Left lung (tissue), 10 donors: ENCODE measurements around the gene RPS27. TPM values are rescaled to one million over a fixed set of nuclear protein-coding genes. Genes with fewer than 3 reads are reported as not detected.

Experiments
- ATAC-seq: fragments of 200-7000 bp; cut with Tn5 transposase; one replicate; pipeline ENCODE4 v1.9.1; 2020; ENCODE audit warnings: moderate library complexity
- DNase-seq, 4 donors: peaks; one replicate each; pipeline ENCODE4 v3.0.0-alpha.2; 2013 to 2020
- H3K27ac ChIP-seq, 2 donors: fragments of 200-600 bp; sonication (generic) in 1 of 2; one replicate each; pipeline versions ENCODE4 v1.5.0 to v1.8.0; 2020 to 2021
- H3K27me3 ChIP-seq, 2 donors: fragments of 200-600 bp; sonication (generic) in 1 of 2; one replicate each; pipeline versions ENCODE4 v1.5.0 to v1.8.0; 2020 to 2021
- H3K36me3 ChIP-seq, 2 donors: fragments of 200-600 bp; sonication (generic) in 1 of 2; one replicate each; pipeline versions ENCODE4 v1.5.0 to v1.8.0; 2020 to 2021
- H3K4me1 ChIP-seq, 2 donors: fragments of 200-600 bp; one replicate each; pipeline ENCODE4 v1.8.0; 2021
- H3K4me3 ChIP-seq, 2 donors: fragments of 200-600 bp; sonication (generic) in 1 of 2; one replicate each; pipeline versions ENCODE4 v1.5.0 to v1.8.0; 2020 to 2021; ENCODE audit warnings: mild to moderate bottlenecking in 1 of 2
- H3K9me3 ChIP-seq, 2 donors: fragments of 200-600 bp; sonication (generic) in 1 of 2; one replicate each; pipeline versions ENCODE4 v1.5.0 to v1.8.0; 2020 to 2021
- intact Hi-C, 2 donors: fragments of 100-400 bp; cut with DNase I; formaldehyde crosslinking; loops; one replicate each; pipeline versions ENCODE4 v1.11.2 to v1.14.2; 2022
- polyA plus RNA-seq, 6 donors: library from polyadenylated mRNA; unstranded; fragments of 120-200 nt; gene quantifications; one replicate each; pipeline ENCODE4 v1.2.1, GENCODE V29; 2013; ENCODE audit not compliant: insufficient read length in 6 of 6
- total RNA-seq, 2 donors: library from RNA; stranded (reverse); fragmentation: NEBNext Ultra II Directional; extraction: Animal tissue kit (Norgen Biotek cat#: 25700); gene quantifications; one replicate each; pipeline ENCODE4 v1.2.1, GENCODE V29; 2021
- TF ChIP-seq, protein P1 (sequence below), 2 donors: fragments of 200-600 bp; sonication (generic) in 1 of 2; IDR thresholded peaks; one replicate each; pipeline versions ENCODE4 v1.5.0 to v1.8.0; 2021; ENCODE audit warnings: antibody characterized with exemption in 2 of 2
- donor health status: DM: no; HTN: yes; CAD: no.
- donor health status: DM: no; HTN: no; CAD: no.

The RPS27 gene
- total and polyA plus RNA-seq, 8 donors = 1,116 to 4,397 (median 3,805) TPM

- DNase-seq = peak in 1 of 4 donors; percentile 28
- H3K36me3 ChIP-seq = peaks cover 0 to 69% of the 10 kb centered on the region in 2 donors
These were observed 47.6 kb upstream of the RPS27 start for GRCh38 chr1:153942766-153943549.

DNA sequence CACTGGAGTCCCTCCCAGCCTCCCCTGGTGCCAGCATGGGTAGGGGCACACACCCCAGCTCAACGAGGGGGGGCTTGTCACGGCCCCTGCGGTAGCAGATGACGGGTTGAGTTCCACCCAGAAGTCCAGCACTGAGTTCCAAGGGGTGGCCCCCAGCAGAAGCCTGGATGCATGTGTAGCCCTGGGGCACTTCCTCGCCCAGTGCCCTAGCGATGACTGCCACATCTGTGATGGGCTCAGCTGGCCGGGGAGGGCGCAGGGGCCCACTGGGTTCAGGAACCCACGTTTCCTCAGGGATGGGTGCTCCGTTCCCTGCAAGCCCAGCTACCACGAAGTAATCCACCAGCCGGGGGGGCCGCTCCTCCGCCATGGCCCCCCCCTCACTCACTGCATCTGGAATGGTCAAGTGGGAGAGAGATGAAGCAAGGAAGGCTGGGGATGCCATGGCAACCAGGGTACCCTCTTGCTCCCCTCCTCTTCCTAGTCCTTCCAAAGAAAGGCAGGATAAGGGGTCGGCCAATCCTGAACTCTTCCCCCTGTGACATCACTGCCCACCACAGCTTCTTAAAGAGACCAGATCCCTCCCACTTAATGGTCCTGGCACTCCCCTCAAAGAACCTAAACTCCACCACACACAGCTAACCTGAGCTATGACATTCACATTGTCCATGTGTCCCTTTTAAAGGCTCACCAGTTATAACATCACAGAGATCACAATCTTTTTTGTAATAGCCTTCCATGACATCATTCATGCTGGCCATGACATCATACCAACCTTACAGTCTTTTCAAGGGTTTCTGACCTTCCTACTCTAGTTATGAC is 46.3 kb upstream of the RPS27 start:
- Histone ChIP-seq H3K27ac (peak overlapping the region; percentile 97 to 99), H3K4me3 (peak overlapping the region; percentile 13 to 85), H3K36me3 (peaks cover 0 to 69% of the 10 kb centered on the region in 2 donors), H3K9me3 (no peaks in the 10 kb centered on the region), H3K27me3 (no peaks in the 10 kb centered on the region), H3K4me1 (peaks cover 4 to 46% of the 10 kb centered on the region in 2 donors)
- intact Hi-C loops = loop anchor here in 1 of 2 donors (10.0 kb wide), 1 partner anchor 119 kb away; no protein-coding TSS in a partner anchor
- TF ChIP-seq, protein P1, sequence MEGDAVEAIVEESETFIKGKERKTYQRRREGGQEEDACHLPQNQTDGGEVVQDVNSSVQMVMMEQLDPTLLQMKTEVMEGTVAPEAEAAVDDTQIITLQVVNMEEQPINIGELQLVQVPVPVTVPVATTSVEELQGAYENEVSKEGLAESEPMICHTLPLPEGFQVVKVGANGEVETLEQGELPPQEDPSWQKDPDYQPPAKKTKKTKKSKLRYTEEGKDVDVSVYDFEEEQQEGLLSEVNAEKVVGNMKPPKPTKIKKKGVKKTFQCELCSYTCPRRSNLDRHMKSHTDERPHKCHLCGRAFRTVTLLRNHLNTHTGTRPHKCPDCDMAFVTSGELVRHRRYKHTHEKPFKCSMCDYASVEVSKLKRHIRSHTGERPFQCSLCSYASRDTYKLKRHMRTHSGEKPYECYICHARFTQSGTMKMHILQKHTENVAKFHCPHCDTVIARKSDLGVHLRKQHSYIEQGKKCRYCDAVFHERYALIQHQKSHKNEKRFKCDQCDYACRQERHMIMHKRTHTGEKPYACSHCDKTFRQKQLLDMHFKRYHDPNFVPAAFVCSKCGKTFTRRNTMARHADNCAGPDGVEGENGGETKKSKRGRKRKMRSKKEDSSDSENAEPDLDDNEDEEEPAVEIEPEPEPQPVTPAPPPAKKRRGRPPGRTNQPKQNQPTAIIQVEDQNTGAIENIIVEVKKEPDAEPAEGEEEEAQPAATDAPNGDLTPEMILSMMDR (IDR thresholded peaks at IDR 0.05) = no peak
- DNase-seq (peak in 1 of 4 donors; percentile 84), ATAC-seq (no peak)

More at GRCh38 chr1:153942766-153943549, 47.6 kb upstream of the RPS27 start:
- intact Hi-C loops = loop anchor here in 1 of 2 donors (10.0 kb wide), 1 partner anchor 118 kb away; no protein-coding TSS in a partner anchor
- H3K27ac ChIP-seq = no peak overlapping the region
- ATAC-seq = no peak
- H3K27me3 ChIP-seq = no peaks in the 10 kb centered on the region
- TF ChIP-seq, protein P1 (IDR thresholded peaks at IDR 0.05) = no peak
- H3K4me3 ChIP-seq = no peak overlapping the region
- peaks cover 4 to 46% of the 10 kb centered on the region in 2 donors for H3K4me1 ChIP-seq
- H3K9me3 ChIP-seq = no peaks in the 10 kb centered on the region

GRCh38 chr1:153944827-153945117 is 45.8 kb upstream of the RPS27 start:
- no peak for DNase-seq
- intact Hi-C loops = loop anchor here in 1 of 2 donors (10.0 kb wide), 1 partner anchor 120 kb away; no protein-coding TSS in a partner anchor
- H3K36me3 ChIP-seq = peaks cover 0 to 69% of the 10 kb centered on the region in 2 donors

DNA sequence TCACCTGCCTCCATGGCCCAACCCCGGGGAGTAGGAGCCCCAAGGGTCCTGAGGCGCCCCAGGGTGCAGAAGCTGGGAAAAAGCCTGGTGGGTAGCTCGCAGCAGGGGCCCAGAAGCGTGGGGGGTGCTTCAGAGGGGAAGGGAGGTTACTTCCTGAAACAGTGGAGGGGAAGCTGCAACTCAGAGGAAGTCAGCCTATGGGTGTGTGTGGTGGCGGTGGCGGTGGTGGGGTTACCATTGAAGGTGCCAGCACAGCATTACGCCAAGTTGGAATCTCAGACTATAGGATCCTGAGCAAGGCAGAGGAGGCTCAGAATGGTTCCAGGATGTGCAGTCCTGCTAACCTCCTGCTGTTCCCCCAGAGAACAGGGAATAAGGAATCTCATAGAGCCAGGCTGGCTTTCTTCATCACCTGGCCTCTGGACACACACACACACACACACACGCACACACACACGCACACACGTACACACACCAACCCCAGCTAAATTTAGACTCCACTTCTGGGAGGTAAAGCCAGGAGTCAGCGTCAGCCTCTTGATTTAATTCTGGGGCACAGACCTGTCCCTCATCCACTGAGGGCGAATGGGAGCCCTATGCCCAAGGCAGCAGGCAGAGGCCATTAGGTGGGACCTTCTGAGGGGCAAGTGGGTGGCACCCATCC is 45.3 kb upstream of the RPS27 start:
- Histone ChIP-seq H3K9me3 (no peaks in the 10 kb centered on the region), H3K4me3 (peak overlapping the region; percentile 85 to 96), H3K27me3 (no peaks in the 10 kb centered on the region), H3K27ac (peak overlapping the region; percentile 97 to 99), H3K4me1 (peaks cover 4 to 43% of the 10 kb centered on the region in 2 donors), H3K36me3 (peaks cover 0 to 69% of the 10 kb centered on the region in 2 donors)
- peak in 3 of 4 donors; percentile 45 to 87 (median 81) for DNase-seq
- ATAC-seq = peak; percentile 45
- intact Hi-C loops = loop anchor here in 1 of 2 donors (10.0 kb wide), 1 partner anchor 120 kb away; no protein-coding TSS in a partner anchor
- TF ChIP-seq, protein P1 (IDR thresholded peaks at IDR 0.05) = no peak

More at GRCh38 chr1:153944827-153945117, 45.8 kb upstream of the RPS27 start:
- H3K27me3 ChIP-seq = no peaks in the 10 kb centered on the region
- no peak for ATAC-seq
- H3K27ac ChIP-seq = peak overlapping the region; percentile 97 to 99
- TF ChIP-seq, protein P1 (IDR thresholded peaks at IDR 0.05) = no peak
- peak overlapping the region; percentile 13 to 85 for H3K4me3 ChIP-seq
- H3K9me3 ChIP-seq = no peaks in the 10 kb centered on the region
- H3K4me1 ChIP-seq = peaks cover 4 to 46% of the 10 kb centered on the region in 2 donors
